ENCODE results near the gene C2CD4B.

GRCh38 chr15:62208884-62209283 is 43.8 kb upstream of the C2CD4B start:
- TF ChIP-seq CTCF (IDR thresholded peaks at IDR 0.05) (no peak), POLR2A (IDR thresholded peaks at IDR 0.05) (no peak)

Measured in uterus (tissue), 2 donors.